NCI-H187 (cell line): ENCODE data around the gene ABCA3.

Experiments used
- DNase-seq, 2 experiments: peaks; one replicate each; lab custom pipeline; 2025; lab: John Stamatoyannopoulos, UW

ABCA3 gene

GRCh38 chr16:2317231-2318020 is 23.1 kb downstream of the ABCA3 start:
- DNase-seq, result no peak

DNA sequence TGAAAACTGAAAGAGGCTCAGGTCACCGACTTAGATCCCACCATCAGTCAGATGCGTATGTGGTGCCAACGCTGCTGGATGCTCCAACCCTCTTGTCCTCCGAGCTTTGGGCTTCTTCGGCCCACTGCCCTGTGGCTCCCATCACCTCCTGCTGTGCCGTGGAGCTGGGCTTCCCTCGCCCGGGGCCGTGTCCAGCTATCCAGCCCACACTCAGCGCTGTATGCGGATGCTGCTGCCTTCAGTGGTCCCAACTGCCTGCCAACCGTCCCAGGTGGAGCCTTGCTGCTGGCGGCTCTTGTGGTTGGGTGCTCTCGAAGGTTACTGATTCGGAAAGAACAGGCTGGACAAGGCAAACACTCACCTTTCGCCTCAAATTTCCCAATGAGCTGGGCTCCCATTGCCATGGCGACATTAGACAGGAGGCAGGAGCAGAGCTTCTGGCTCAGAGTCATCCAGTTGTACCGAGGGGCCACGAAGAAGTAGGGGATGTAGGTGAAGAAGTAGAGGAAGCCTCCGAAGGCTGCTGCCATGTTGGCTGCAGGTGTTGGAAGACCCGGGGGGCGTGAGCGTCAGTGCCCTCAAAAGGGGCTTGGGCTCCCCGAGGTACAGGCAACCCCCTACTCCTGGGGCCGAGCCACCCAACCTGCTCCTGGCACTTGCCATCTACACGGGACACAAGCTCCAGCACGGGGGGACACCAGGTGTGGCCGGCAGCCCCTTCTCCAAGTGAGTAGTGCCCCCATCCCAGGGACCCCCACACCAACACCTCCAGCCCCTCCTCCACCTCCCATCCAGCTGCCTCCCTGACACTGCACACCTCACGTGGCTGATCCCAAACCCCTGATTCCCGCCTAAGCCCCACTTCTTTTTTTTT is 32.2 kb downstream of the ABCA3 start:
- peak; percentile 10 to 65 for DNase-seq

DNA sequence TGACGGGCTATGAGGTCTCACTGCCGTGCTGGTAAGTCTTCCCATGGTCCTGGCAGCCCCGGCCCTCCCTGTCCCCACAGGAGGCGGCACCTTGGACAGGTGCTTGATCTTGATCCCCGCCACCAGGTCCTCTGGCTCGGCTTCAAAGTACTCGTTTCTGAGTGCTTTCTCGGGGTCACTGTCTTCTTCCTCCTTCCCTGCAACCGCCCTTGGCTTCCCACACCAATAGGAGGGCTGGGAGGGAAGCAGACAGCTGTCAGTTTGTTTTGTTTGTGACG is 40.7 kb downstream of the ABCA3 start:
- DNase-seq, result no peak

DNA sequence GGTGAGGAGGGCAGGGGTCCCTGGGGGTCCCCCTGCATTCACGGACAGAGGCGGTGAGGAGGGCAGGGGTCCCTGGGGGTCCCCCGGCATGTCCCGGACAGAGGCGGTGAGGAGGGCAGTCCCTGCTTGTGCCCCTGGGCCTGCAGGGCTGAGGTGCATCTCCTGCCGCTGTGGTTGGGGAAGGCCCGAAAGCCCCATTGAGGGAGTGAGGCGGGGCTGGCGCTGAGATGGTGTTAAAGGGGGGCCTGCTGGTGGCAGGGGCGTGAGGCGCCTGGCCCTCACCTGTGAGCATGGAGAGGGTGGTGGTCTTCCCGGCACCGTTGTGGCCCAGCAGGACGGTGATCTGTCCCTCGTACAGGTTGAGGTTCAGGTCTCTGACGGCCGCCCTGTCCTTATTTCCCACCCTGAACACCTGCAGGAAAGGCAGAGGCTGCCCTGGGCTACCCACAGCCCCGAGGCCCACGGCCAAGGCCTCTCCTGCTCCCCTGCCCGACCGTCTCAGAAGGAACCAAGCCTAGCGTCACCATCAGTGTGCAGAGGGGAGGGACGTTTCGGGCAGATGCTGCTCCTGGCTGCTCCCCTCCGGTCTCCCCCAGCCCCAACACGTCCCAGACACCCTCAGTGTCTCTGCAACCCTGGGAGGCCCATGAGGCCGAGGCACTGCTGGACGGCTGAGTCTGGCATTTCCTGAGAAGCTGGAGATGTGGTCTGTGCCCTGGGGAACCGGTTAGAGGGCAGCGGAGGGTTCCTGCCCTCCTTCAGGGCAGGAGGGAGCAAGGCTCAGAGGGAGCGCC is 41.2 kb downstream of the ABCA3 start:
- no peak for DNase-seq

DNA sequence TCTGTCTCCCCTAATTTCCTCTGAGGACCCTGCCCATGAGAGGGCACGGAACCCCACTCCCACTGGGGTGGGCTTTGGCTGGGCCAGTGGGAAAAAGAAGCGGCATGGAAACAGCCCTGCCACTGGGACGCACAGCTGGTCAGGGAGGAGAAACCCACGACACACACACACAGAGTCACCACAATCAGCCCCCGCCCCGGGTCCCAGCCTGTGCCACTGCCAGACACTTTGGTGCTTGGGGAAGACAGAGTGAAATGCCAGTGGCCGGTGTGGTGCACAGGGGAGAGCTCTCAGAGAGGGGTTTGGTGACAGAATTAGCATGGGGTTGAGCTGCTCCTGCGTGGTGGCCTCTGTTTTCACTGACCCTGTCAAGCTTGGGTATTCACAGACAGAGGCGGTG is 41.9 kb downstream of the ABCA3 start:
- DNase-seq, result no peak

DNA sequence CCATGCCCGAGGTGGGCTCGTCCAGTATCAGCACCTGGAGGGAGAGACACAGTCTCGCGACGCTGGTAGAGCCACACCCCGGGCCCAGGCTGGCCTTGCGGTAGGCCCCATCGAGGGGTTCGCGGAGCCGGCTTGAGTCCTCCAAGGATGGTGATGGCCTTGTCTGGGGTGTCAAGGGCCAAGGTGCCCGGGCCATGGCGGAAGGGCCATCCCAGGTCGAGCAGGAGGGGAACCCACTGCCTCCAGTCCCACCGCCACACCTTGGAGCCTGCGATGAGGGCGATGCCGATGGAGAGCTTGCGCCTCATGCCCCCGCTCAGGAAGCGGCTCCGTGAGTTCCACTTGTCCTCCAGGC is 43.0 kb downstream of the ABCA3 start:
- DNase-seq, result no peak

DNA sequence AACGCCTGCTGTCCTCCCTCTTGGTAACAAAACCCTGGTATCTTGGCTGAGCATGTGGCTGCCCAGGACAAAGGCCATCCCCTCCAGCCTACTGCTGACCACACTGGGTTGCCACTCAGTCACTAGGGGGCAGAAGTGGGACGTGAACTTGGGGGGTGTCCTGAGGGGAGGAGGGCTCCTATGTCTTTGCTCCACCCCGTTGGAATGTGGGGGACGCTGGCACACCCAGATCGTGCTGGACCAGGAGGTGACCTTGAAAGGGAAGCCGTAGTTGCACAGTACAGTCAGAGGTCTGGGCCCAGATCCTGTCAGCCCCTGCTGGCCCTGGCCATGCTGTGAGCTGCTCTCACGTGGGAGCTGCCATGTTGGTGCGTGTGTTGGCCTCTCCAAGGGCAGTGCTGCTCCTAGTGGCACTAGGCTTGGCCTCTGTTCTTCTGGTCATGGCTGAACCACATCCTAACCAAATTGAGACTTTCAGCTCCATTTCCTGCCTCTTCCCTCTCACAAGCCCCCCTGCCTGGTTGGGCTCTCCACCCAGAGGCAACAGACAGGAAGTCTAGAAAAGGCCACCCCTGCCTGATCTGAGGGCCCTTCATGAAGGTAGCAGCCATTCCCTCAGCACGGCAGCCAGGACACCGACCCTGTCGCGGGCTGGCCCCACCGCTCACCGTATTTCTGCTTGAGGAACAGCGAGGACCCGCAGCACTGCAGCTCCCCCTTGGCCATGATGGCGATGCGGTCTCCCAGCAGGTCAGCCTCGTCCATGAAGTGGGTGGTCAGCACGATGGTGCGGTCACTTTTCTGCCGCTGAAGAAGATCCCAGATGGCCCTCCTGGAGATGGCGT is 43.6 kb downstream of the ABCA3 start:
- no peak for DNase-seq

GRCh38 chr16:2295056-2295798 is 45.3 kb downstream of the ABCA3 start:
- DNase-seq, result no peak

DNA sequence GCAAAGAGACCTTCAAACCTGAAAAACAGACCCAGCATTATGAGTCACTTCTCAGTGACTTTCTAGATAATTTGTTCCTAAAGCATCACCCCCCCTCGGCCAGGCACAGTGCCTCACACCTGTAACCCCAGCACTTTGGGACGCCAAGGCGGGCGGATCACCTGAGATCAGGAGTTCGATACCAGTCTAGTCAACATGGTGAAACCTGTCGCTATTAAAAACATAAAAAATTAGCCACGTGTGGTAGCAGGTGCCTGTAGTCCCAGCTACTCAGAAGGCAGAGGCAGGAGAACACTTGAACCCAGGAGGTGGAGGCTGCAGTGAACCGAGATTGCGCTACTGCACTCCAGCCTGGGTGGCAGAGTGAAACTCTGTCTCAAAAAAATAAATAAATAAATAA is 48.3 kb downstream of the ABCA3 start:
- DNase-seq, result no peak

- no peak for DNase-seq
These were observed 51.2 kb downstream of the ABCA3 start for GRCh38 chr16:2289282-2289681.

- DNase-seq, result no peak
These were observed 51.8 kb downstream of the ABCA3 start for GRCh38 chr16:2288726-2289125.

GRCh38 chr16:2287916-2288547 is 52.5 kb downstream of the ABCA3 start:
- no peak for DNase-seq

DNA sequence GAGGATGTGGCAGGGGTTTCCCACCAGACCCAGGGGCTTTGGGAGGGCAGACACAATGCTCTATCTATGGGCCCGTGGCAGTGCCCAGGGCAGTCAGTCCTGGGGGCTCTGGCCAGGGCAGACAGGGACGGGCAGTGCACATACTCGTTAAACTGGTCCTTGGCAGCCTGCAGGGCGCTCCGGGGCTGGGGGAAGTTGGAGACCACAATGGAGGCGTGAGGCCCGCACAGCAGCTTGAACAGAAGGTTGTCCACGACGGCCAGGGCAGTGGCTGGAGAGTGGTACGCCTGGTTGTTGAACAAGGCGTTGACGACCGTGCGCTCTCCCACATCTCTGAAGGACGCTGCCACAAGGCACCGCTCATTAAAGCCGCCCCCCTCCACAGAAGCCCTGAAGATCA is 54.0 kb downstream of the ABCA3 start:
- DNase-seq, result no peak

DNA sequence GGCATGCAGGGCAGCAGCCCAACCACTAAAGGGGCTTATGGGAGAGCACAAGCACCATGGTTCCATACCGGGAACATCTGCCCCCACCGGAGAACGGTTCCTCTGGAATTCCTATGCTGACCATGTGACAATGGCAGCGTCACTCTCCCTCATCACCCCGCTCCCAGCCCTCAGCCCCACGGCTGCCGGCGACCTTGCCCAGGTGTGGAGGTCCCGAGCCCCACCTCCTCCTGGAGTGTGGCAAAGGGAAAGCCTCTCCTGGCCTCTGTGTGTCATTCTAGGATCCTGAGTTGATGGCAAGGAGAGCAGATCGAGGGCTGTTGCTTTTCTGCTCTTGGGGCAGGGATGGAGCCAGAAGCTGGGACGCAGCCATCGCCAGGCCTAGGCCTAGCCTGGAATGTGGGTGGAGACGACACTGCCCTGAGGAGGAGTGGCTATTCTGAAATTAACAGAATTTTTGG is 54.8 kb downstream of the ABCA3 start:
- no peak for DNase-seq

- DNase-seq, result no peak
These were observed 55.5 kb downstream of the ABCA3 start for GRCh38 chr16:2284797-2285576.

DNA sequence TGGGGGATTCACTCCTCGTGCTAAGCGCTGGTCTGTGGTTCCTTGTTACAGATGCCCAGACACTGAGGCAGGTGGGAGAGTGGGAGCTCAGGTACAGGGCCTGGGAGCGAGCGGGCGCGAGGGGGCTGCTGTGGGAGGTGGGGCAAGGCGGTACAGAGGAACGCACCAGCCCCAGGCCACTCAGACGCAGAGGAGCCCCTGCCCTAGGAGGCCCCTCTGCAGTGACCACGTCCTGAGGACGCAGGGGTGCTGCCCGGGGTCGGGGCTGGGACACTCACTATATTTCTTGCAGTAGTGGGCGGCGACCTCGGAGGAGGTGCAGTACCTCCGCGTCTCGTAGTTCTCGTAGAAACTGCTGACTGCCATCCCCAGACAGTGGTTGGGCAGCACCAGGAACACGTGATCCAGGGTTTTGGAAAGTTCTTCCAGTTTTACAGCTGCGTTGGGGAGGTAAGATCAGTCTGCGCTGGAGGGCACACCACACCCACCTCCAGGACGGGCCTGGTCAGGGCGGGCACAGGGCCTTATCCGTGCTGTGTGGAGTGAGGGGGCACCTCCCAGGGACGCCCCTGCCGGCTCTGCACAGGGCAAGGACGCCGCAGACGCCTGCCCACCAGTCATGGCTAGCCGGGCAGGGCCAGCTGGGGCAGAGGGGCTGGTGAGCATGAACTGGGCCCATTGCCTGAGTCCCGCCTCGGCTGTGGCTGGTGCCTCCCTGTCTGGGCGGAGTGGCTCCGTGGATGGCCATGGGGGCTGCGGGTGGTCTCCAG is 56.3 kb downstream of the ABCA3 start:
- no peak for DNase-seq

GRCh38 chr16:2282866-2283555 is 57.5 kb downstream of the ABCA3 start:
- DNase-seq, result no peak

DNA sequence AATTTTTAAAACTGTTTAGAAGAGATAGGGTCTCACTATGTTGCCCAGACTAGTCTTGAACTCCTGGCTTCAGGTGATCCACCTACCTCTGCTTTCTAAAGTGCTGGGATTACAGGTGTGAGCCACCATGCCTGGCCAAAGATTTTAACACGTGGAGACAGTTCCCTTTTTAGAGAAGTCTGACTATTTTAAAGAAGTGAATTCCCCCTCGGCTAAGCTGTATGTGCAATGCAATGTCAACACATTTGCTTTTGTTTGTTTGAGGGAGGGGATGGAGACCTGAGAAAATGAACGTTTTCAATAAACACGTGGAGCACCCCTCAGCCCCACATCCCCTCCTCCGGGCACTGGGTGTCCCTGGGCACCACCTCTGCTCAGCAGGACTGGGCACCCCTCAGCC is 58.3 kb downstream of the ABCA3 start:
- no peak for DNase-seq
